RWPE2 (cell line): Measurements from ENCODE around the gene SLC6A6.

ENCODE experiments used
- ATAC-seq: fragments of 200-7000 bp; cut with Tn5 transposase; 3 replicates; pipeline ENCODE4 v1.9.1; 2021; ENCODE audit warnings: low read depth
- DNase-seq: peaks from one replicate; pipeline ENCODE4 v3.0.0-alpha.2; 2020; ENCODE audit warnings: low spot score
- H3K27ac ChIP-seq: fragments of 450-650 bp; 2 replicates; pipeline ENCODE4 v1.5.1; 2017; ENCODE audit warnings: mild to moderate bottlenecking; ENCODE audit not compliant: poor library complexity, severe bottlenecking
- H3K27me3 ChIP-seq: fragments of 250-450 bp; sonication (Bioruptor Pico); 2 replicates; pipeline ENCODE4 v1.5.1; 2021; ENCODE audit warnings: mild to moderate bottlenecking, moderate library complexity; ENCODE audit not compliant: insufficient read depth, poor library complexity, severe bottlenecking
- H3K36me3 ChIP-seq: fragments of 250-450 bp; sonication (Bioruptor Pico); 2 replicates; pipeline ENCODE4 v1.5.1; 2020; ENCODE audit warnings: low read depth, mild to moderate bottlenecking, moderate library complexity
- H3K4me1 ChIP-seq: fragments of 250-450 bp; sonication (Bioruptor Pico); 2 replicates; pipeline ENCODE4 v1.5.1; 2021; ENCODE audit warnings: mild to moderate bottlenecking, moderate library complexity; ENCODE audit not compliant: insufficient read depth, poor library complexity, severe bottlenecking
- H3K4me3 ChIP-seq: fragments of 250-450 bp; sonication (Bioruptor Pico); 2 replicates; pipeline ENCODE4 v1.5.1; 2021; ENCODE audit warnings: mild to moderate bottlenecking, moderate library complexity; ENCODE audit not compliant: severe bottlenecking
- H3K9me3 ChIP-seq: fragments of 250-450 bp; sonication (Bioruptor Pico); 2 replicates; pipeline ENCODE4 v1.5.1; 2021; ENCODE audit warnings: mild to moderate bottlenecking, moderate library complexity; ENCODE audit not compliant: severe bottlenecking
- TF ChIP-seq, protein P1 (sequence below): fragments of 450-650 bp; IDR thresholded peaks from one replicate; pipeline ENCODE4 v1.5.1; 2017; ENCODE audit warnings: mild to moderate bottlenecking, moderate library complexity; ENCODE audit not compliant: poor library complexity, severe bottlenecking

The SLC6A6 gene

DNA sequence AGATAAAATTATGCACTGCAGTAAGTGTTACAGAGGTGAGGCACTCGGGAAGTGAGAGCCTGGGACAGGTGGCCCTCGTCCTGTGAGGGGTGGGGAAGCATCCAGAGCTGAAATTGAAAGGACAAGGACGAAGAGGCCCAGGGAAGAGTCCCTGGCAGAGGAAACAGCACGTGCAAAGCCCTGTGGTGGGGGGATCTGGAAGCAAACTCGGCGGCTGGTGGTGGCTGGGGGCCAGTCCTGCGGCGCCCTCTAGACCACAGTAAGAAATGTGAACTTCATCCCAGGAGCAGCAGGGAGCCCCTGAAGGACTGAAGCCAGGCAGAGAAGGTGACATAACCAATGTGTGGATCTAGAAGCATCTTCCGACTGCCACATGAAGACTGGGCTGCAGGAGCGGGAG is 94.9 kb downstream of the SLC6A6 start:
- Histone ChIP-seq H3K4me1 (no peaks in the 10 kb centered on the region), H3K36me3 (no peaks in the 10 kb centered on the region), H3K27ac (no peak overlapping the region), H3K4me3 (no peak overlapping the region), H3K27me3 (no peaks in the 10 kb centered on the region), H3K9me3 (no peaks in the 10 kb centered on the region)
- DNase-seq (no peak), ATAC-seq (no peak)
- TF ChIP-seq, protein P1, sequence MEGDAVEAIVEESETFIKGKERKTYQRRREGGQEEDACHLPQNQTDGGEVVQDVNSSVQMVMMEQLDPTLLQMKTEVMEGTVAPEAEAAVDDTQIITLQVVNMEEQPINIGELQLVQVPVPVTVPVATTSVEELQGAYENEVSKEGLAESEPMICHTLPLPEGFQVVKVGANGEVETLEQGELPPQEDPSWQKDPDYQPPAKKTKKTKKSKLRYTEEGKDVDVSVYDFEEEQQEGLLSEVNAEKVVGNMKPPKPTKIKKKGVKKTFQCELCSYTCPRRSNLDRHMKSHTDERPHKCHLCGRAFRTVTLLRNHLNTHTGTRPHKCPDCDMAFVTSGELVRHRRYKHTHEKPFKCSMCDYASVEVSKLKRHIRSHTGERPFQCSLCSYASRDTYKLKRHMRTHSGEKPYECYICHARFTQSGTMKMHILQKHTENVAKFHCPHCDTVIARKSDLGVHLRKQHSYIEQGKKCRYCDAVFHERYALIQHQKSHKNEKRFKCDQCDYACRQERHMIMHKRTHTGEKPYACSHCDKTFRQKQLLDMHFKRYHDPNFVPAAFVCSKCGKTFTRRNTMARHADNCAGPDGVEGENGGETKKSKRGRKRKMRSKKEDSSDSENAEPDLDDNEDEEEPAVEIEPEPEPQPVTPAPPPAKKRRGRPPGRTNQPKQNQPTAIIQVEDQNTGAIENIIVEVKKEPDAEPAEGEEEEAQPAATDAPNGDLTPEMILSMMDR, result no peak

DNA sequence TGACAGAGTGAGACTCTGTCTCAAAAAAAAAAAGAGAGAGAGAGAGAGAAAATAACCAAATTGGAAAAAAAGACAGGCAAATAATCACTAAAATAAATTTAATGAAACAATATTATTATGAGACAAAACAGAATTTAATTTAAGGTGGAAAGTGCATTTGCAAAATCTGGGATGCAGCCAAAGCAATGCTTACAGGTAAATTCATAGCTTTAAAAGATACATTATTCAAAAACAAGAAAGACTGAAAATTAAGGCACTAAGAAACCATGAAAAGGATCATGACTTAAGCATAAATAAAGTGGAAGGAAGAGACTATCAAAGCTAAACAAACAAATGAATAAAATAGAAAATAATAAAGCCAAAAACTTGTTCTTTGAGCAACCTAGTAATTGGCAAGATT is 100.1 kb downstream of the SLC6A6 start:
- no peaks in the 10 kb centered on the region for H3K36me3 ChIP-seq
- no peaks in the 10 kb centered on the region for H3K4me1 ChIP-seq
- ATAC-seq (no peak), DNase-seq (no peak)
- no peak overlapping the region for H3K27ac ChIP-seq
- H3K9me3 ChIP-seq, result peaks cover 6% of the 10 kb centered on the region
- H3K27me3 ChIP-seq, result no peaks in the 10 kb centered on the region
- TF ChIP-seq, protein P1, result no peak
- H3K4me3 ChIP-seq, result no peak overlapping the region

DNA sequence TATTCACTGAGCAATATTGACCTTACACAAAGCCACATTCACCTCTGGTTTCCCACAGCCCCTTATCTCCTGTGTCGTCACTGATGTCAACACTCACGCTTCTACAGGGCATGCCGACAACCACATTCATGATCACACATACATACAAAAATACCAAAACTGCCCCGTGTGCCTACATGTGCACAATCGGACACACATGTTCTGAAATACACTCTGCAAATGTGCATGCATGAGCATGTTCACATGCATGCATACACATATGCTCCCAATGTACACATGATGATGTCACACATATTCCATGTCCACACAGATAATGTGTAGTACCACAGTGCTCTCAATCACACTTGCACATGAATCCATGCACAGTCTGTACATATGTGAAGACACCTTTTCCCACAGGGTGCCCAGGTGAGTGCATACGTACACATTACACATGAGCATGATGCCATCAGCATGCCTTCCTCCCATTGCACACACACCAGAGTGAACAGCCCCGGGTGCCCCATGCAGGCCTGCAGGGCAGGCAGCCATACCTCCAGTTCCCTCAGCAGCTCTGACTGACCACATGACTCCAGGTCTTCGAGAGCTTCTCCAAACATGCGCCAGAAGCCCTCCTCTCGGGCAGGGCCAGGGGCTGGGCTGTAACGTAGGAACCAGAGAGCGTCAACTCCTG is 100.8 kb downstream of the SLC6A6 start:
- no peak for ATAC-seq
- TF ChIP-seq, protein P1, result no peak

GRCh38 chr3:14503706-14504065 is 101.3 kb downstream of the SLC6A6 start:
- no peak for ATAC-seq
- H3K4me3 ChIP-seq, result no peak overlapping the region
- peaks cover 6% of the 10 kb centered on the region for H3K9me3 ChIP-seq
- H3K4me1 ChIP-seq, result no peaks in the 10 kb centered on the region
- H3K27me3 ChIP-seq, result no peaks in the 10 kb centered on the region
- peak; percentile 7 for DNase-seq
- no peaks in the 10 kb centered on the region for H3K36me3 ChIP-seq
- H3K27ac ChIP-seq, result no peak overlapping the region
- TF ChIP-seq, protein P1, result no peak

More for the DNA sequence above, 100.8 kb downstream of the SLC6A6 start:
- no peak for DNase-seq
- Histone ChIP-seq H3K4me3 (no peak overlapping the region), H3K27me3 (no peaks in the 10 kb centered on the region), H3K27ac (no peak overlapping the region), H3K36me3 (no peaks in the 10 kb centered on the region), H3K4me1 (no peaks in the 10 kb centered on the region), H3K9me3 (peaks cover 6% of the 10 kb centered on the region)

- H3K9me3 ChIP-seq, result peaks cover 6% of the 10 kb centered on the region
- H3K27ac ChIP-seq, result no peak overlapping the region
- H3K27me3 ChIP-seq, result no peaks in the 10 kb centered on the region
- ATAC-seq (no peak), DNase-seq (no peak)
- TF ChIP-seq, protein P1, result no peak
- no peaks in the 10 kb centered on the region for H3K4me1 ChIP-seq
- H3K4me3 ChIP-seq, result no peak overlapping the region
- H3K36me3 ChIP-seq, result no peaks in the 10 kb centered on the region
These were observed 102.8 kb downstream of the SLC6A6 start for GRCh38 chr3:14505001-14505802.
